Activated CD4-positive, alpha-beta T cell treated with anti-CD3 and anti-CD28 coated beads, Interleukin-2, amount 50 U/mL, for 24 hours (primary cell): Measurements from ENCODE around the gene MYH14.

Experiments used
- DNase-seq, 2 donors: peaks; one replicate each; pipeline ENCODE4 v3.0.0-alpha.2; 2020; ENCODE audit warnings: low read depth in 1 of 2, low spot score in 1 of 2

MYH14 gene

DNA sequence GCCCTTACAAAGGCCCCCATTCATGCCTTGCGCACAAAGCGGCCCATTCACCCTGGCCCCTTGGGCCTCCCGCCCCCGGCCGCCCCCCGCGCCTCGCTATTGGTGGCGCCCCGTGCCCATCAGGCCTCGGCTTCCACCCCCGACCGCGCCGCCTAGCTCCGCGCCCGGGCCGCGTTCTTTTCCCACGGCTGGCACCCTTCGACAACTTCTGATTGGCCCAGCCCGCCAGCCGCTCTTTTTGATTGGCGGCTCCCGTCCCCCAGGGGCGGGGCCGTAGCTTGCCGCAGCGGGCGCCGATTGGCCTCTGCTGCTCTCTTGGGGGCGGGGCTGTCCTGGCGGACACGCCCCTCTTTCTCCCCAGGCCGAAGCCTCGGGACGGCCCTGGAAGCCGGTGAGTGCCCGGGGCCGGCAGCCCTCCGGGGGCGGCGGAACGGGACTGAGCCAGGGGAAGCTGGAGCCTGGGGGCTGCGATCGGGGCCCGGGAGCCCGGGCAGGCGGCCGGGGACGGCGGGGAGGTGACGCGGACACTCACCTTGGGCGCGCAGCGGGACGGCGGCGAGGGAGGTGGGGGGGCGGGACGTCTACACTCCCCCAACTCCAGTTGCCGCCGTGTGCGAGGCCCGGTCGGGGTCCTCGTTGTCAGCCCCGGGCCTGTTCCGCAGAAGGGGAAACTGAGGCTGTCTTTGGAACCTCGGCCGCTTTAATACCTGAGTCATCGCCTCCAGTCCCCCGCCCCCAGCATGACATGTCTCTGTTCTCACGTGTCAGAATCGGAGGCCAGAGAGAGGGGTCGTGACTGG lies at the start of gene MYH14:
Gene MYH14, plus strand, starts transcription at position 342 of the 800 bp plus-strand sequence. CDS start 6,744 bp downstream, outside the sequence.
- DNase-seq, result no peak

DNA sequence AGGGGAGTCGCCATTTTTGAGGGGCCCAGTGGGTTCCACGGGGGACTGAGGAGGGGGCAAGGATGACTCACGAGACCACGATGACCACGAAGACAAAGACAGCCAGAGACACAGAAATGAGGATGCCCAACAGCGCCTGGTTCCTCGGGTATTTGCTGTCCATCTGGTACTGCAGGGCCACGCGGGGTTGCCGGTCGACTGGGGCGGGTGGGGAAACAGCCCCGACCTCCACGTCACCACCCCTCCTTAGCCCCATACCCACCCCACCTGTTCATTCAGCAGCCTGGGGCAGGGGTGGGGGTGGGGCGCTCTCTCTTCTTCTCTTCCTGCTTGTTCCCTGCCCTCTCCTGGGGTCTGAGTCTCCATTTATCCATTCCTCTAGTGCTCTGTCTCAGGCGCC lies 48.9 kb upstream of the MYH14 start:
- no peak for DNase-seq

DNA sequence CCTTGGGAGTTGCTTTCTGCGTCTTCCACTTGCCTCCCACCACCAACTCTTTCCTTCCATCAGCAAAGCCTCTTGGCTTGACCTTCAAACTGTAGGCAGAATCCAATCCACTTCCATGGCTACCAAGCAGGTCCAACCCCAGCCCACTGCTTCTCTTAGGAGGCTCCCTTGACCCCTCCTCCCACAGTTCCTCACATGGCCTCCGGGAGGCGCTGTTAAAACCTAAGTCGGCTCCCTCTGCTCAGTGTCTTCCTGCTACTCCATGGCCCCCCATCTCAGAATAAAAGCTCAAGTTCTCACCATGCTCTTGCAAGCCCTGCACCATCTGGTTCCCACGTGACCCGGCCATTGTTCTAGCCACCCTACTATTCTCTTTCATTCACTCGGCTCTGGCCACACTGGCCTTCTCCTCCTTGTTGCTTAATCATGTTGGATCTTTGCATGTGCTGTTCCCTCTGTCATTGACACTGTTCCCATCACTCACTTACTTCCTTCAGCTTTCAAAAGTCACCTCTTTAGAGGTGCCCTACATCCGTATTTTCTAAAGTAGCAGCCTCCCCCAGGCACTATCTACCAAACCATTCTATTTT lies 47.8 kb upstream of the MYH14 start:
- DNase-seq, result no peak

DNA sequence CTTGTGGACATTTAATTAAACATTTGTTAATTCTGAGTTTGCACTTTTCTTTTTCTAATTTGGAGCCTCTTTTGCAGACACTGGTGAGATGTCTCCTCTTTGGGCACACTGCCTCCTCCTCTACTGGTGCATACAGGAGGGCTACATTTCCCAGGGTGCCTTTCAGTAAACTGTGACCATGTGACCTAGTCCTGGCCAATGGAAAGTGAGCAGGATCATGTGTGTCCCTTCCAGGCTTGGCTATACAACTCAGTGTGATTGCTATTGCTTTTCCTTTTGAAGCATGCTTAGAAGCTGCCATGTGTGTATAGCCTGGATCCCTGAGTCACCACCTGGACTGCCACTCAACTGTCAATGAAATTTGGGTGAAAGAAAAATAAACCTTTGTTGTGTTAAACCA lies 44.8 kb upstream of the MYH14 start:
- DNase-seq, result no peak

DNA sequence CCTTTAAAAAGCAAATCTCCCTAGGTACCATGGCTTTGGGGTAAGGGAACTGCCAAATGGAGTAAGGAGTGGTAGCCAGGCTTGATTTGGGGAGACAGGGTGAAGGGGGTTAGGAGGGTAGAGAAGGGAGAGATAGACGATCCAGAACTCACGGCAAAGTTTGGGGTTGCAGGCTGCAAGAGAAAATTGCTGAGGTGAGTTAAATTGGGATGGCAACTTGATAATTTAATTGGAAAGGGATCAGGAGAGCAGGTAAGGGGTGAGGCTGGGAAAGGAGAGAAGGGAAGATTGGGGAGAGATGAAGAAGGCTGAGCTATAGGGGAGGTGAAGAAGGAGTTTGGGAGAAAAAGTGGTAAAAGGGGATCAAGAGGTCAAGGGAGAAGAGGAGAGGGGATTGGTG lies 44.3 kb upstream of the MYH14 start:
- no peak for DNase-seq

DNA sequence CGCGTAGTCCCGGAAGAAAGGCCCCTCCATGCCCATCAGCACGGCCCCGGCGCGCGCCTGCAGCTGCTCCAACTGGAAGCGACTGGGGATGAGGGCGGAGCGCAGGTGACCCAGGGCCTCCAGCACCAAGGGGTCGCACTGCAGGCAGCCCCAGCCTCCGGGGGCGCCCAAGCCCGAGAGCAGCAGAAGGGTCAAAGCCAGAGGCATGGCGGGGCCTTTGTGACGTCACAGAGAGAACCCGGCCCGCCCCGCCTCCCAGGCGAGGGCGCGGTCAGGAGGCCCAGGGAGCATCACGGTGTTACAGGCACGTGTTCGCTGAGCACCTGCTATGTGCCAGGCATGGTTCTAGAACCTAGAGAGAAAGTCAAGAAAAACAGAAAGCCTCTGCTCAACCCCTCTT lies 40.4 kb upstream of the MYH14 start, which contains the start of gene IZUMO2:
Gene IZUMO2, minus strand, starts transcription at position 294 of the 400 bp plus-strand sequence. Its CDS starts 87 bp downstream, at position 207.
- DNase-seq, result no peak

DNA sequence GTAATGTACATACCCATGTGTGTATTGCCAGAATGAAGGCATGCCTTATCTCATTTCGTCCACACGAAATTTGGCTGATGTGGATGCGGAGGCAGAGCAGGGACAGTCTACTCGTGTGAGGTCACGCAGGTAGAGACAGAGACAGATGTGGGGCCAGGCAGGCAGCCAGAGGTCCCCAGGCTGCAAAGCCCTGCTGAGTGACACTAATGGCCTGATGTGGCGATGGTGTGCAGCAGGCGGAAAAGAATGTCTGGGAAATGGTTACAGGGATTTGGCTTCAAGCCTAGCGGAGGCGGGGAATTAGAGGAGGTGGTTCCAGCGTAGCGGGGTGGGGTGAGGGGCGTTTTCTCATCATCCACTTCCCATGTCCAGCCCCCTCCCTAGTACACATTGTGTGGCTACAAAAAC lies 36.1 kb upstream of the MYH14 start:
- no peak for DNase-seq

DNA sequence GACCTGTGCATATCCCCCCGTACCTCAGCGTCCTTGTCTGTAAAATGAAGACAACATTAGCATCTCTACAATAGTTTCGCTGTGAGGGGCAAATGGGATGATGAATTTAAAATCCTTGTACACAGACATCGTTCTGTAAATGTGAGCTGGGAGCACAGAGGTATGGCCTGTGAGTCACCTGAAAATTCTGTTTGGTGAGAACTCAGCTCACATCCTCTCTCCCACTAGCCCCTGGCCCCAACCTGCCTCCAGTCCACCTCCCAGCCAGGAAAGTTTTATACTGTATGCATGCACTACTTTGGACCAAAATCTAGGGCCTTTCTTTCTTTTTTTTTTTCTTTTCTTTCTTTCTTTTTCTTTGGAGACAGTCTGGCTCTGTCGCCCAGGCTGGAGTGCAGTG lies 31.7 kb upstream of the MYH14 start:
- DNase-seq, result no peak

DNA sequence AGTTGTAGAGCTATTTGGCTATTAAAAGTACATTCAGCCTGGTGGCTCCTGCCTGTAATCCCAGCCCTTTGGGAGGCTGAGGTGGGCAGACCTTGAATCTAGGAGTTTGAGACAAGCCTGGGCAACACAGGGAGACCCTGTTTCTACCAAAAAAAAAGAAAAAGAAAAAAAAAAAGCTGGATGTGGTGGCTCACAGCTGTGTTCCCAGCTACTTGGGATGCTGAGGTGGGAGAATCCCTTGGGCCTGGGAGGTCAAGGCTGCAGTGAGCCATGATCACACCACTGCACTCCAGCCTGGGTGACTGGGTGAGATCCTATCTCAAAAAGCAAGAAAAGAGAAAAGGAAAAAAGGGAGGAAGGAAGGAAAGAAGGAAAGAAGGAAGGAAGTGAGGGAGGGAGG lies 30.7 kb upstream of the MYH14 start:
- DNase-seq, result no peak

DNA sequence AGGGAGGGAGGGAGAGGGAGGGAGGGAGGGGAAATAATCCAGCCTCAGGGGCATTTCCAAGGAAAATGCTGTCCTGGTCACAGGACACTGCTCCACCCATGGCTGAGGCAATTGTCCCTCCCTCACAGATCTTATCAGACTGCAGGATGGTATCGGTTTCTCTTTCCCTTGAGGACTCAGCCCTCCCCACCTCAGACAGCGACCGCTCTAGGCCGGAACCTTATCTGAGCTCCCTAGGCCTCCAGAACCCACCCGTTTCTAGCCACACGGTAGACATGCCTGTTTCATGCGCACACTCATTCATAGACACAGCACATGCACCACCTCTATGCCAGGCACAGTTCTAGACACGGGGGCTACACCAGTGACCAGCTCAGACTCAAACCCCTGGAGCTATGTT lies 30.3 kb upstream of the MYH14 start:
- DNase-seq, result no peak

DNA sequence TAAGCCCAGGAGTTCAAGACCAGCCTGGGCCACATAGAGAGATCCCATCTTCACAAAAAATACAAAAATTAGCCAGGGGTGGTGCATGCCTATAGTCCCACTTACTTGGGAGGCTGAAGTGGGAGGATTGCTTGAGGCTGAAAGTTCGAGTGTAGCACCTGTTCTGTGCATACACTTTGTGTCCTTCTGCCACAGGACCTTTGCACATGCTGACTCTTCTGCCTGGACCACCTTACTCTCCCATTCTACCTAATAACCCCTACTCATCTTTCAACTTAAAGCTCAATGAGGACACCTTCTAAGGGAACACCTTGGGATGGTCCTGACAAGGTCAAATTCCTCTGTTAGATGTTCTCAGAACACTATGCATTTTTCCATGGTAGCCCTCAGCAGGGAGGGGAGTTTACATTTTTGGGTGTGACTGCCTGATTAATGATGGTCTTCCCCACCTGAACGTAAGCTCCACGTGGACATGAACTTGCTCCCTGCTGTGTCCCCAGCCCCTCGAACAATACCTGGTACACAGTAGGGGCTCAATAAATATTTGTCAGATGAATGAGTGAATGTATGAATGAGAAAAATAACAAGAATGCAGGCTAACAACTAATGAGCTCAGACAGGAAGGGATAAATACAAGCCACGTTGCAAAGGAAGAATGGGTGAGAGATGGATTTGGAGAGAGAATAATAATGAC lies 29.2 kb upstream of the MYH14 start:
- no peak for DNase-seq

DNA sequence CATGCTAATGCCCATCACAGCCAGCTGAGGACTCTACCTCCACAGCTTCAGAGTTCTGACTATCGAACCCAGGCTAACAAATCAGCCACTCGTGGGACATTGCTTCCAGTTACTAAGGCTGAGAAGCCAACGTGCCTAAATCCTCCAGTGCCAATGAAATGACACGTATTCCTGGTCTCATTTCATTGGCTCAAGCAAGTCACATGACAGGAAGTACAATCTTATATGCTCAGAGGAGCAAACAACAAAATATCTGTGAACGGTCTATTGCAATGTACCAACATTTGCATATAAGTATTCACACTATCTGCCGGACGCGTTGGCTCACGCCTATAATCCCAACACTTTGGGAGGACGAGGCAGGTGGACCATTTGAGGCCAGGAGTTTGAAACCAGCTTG lies 27.5 kb upstream of the MYH14 start:
- DNase-seq, result no peak

DNA sequence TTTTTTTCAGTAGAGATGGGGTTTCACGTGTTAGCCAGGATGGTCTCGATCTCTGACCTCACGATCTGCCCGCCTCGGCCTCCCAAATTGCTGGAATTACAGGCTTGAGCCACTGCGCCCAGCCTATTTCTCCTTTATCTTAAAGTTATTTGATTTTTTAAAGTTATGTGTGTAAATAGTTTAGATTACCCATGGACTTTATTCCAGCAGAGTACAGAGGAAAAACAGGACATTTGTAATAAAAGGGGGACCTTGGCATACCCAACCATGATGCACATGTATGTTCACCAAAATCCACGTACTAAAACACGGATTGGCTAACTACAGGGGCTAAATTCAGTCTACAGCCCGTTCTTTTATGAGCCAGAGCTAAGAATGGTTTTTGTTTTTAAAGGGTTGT lies 26.6 kb upstream of the MYH14 start:
- DNase-seq, result no peak

DNA sequence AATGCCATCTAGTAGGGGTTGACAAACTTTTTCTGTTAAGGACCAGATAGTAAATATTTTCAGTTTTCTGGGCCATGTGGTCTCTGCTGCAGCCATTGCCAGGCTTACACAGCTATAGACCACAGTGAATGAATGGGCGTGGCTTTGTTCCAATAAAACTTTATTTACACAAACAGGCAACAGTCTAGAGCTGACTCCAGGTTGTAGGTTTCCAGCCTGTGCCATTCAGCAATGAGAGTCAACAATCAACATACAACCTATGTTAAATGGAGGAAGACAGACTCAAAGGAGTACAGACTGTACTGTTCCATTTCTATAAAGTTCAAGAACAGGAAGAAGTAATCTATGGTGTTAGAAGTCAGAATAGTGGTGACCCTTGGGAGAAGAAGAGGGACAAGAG lies 25.1 kb upstream of the MYH14 start:
- no peak for DNase-seq

DNA sequence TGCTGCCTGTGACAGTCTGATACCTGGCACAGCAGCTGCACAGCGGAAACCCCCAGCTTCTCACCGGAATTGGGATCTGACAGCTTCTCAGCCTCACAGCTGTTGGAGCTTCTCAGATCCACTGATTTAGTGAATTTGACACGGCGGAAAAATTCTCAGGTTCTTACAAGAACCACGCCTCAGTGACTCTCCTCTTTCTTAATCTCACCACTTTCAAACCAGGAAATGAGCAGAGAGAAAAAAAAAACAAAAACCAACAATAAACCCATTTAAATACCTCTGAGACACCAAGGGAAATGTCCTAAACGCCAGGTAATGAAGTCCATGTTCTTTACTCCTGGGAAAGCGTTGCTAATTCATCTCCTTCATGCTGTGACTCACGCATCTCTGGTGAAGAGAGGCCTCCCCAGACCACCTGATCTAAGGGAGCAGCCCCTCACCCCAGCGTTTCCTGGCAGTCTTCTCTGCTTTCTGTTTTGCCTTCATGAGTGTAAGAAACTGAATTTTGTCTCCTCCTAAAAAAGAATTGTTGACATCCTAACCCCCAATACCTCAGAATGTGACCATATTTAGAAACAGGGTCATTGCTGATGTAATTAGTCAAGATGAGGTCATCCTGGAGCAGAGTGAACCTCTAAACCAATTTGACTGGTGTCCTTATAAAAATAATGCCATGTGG lies 24.4 kb upstream of the MYH14 start:
- no peak for DNase-seq

DNA sequence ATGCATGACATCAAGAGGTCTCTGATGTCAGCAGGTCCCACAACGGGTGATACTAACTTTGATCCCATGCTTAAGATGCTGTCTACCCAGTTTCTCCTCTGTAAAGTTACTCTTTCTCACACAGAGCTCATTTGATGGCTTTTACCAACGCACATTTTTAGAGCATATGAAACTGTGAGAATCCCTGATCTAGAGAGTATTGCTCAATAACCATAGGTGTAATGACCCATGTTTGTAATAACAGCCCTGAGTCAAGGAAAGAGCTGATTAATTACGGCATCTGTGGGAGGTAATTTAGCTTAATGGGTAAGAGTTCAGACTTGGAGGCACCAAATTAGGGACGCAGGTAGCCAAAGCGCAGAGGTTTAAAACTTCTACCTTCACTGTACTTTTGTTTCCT lies 22.3 kb upstream of the MYH14 start:
- DNase-seq, result no peak

DNA sequence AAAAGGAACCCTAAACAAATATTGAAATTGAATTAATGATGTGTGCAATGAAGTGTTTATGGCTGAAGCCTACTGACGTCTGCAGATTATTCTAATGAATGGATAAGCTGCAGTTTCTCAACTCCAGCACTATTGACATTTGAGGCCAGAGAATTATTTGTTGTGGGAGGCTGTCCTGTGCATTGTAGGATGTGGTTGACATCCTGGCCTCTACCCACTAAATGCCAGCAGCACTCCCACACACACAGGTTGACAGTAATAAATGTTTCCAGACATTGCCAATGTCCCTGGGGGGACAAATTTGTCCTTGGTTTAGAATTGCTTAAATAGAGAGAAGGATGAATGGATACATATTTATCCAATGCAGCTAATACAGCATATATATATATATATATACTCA lies 19.2 kb upstream of the MYH14 start:
- no peak for DNase-seq

DNA sequence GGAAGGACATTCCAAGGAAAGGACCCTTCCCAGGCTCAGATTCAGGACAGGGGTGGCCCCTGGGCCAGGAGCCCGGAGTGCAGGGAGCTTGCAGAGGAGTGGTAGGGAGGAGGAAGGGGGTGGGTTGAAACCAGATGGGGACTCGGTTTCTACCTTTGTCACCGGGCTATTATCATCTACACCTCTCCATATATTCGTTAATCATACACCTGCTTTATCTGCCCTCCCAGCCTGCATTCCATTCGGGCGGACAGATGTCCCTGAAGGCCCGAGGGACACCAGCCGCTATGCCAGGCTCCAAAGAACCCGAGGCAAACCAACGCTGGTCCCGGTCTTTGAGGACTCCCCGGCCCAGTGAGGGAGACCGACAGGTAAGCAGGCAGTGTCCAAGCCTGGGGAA lies 15.5 kb upstream of the MYH14 start:
- DNase-seq, result no peak

DNA sequence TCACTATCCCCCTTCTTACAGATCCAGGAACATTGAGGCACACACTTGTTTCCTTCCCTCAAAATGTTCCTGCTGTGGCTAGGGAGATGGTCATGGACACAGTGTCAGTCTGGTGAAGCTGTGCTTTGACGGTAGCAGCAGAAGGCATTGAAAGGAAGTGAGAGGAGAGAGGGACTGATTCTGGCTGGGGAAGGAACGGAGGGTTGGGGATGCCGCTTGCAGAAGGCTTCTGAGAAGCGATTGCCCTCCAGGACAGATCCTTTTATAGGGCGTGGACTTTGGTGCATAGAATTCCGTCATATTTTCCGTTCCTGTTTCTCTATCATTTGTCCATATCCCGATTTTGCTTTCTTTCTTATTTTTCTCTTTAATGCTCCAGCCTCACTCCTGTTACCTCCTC lies 14.1 kb upstream of the MYH14 start:
- DNase-seq, result no peak

DNA sequence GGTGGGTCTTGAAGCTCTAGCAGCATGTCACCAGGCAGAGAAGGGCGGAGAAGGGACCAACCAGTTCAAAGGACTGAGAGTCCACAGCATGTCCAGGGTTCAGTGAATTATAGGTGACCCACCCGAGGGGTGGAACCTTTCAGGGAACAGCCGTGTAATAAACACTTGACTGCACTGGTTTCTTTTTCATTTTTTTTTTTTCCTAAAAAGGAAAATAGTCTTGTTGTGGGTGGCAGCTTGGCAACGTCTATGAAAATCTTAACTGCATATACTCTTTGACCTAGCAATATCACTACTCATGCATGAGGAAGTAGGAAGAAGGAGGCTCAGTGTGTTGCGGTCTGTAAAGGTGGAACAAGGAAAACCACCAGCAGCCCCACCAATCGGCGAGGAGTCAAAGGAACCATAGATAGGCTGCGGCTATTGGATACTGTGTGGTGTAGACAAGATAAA lies 13.0 kb upstream of the MYH14 start:
- no peak for DNase-seq

DNA sequence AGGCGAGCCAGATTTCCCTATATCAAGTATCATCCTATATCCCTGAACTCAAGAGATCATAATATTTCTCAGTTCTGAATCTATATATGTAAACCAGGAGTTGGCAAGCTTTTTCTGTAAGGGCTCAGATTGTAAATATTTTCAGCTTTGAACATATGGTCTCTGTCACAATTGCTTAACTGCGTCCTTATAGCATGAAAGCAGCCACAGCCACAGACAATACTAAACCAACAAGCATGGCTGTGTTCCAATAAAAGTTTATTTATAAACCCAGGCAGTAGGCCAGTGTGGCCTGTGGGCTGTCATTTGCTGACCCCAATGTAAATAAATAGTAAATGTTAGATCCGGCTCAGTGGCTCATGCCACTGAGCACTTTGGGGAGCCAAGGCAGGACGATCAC lies 12.2 kb upstream of the MYH14 start:
- DNase-seq, result no peak
